ENCODE measurements around the gene NSUN3.
"Not testable (repeated sequence)": the region's sequence is repeated elsewhere in the genome, so short reads cannot be mapped to it uniquely, and the experiment has no call there.

DNA sequence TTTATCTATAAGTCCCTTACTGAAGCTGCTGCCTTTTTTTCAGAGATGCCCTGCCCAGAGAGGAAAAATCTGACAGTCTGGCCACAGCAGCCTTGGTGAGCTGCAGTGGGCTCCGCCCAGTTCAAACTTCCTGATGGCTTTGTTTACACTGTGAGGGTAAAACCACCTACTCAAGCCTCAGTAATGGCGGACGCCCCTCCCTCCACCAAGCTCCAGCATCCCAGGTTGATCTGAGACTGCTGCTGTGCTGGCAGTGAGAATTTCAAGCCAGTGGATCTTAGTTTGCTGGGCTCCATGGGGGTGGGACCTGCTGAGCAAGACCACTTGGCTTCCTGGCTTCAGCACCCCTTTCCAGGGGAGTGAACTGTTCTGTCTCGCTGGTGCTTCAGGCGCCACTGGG is 17.7 kb downstream of the NSUN3 start:
- not testable (repeated sequence) for TF ChIP-seq POLR2A (IDR thresholded peaks at IDR 0.05; ENCODE audit: control extremely low read depth in 1 of 2, low read depth in 2 of 2, low read length in 2 of 2); JUN (IDR thresholded peaks at IDR 0.05; ENCODE audit: low read depth, low read length); POLR2AphosphoS5 (IDR thresholded peaks at IDR 0.05; ENCODE audit: low read depth, low read length); SRF (IDR thresholded peaks at IDR 0.05; ENCODE audit: low read depth, low read length); CTCF (IDR thresholded peaks at IDR 0.05; ENCODE audit: control extremely low read depth in 1 of 3, insufficient read depth in 1 of 3, low read depth in 1 of 3, low read length in 3 of 3); KDM1A (IDR thresholded peaks at IDR 0.05; ENCODE audit: borderline replicate concordance, low read length); SIRT6 (IDR thresholded peaks at IDR 0.05; ENCODE audit: low read length); BCL11A (IDR thresholded peaks at IDR 0.05; ENCODE audit: low read depth in 2 of 2, low read length in 2 of 2); CTBP2 (IDR thresholded peaks at IDR 0.05; ENCODE audit: borderline replicate concordance, insufficient read depth, insufficient read length, low read length); TAF1 (IDR thresholded peaks at IDR 0.05; ENCODE audit: low read depth, low read length); GTF2F1 (IDR thresholded peaks at IDR 0.05; ENCODE audit: borderline replicate concordance, low read depth, low read length); EZH2 (IDR thresholded peaks at IDR 0.05; ENCODE audit: low read depth, low read length, severe bottlenecking); SIN3A (conservative IDR thresholded peaks at IDR 0.05 in 1 of 2, IDR thresholded peaks at IDR 0.05 in 1 of 2; ENCODE audit: low read depth in 1 of 2, low read length in 2 of 2); MAFK (IDR thresholded peaks at IDR 0.05; ENCODE audit: low read depth, low read length)
